ENCODE data around the gene REM2.

DNA sequence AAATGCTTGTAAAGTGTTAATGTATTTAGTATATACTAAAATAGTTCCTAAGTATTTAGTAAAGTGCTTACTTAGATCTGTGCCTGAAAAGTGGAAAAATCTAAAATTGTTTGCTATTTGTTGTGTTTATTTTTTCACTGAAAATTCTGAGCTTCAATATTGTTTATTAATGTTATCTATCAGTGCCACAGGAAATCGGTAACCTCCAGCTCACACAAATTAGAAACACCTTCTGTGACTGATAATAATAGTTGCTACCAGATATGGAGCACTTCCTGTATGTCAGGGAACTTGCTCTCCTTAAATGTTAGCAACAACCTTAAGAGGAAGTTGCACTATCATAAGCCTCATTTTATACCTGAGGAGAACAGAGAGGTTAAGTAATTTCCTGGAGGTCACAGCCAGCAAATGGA, 12.2 kb upstream of the REM2 start:
- TF ChIP-seq BHLHE40 (IDR thresholded peaks at IDR 0.05; ENCODE audit: borderline replicate concordance) (no peak), SUZ12 (IDR thresholded peaks at IDR 0.05) (no peak), TARDBP (IDR thresholded peaks at IDR 0.05) (no peak), ARNT (IDR thresholded peaks at IDR 0.05) (no peak), SP1 (IDR thresholded peaks at IDR 0.05) (no peak), CTBP1 (IDR thresholded peaks at IDR 0.05; ENCODE audit: borderline replicate concordance) (no peak), L3MBTL2 (conservative IDR thresholded peaks at IDR 0.05) (no peak), ELF4 (IDR thresholded peaks at IDR 0.05) (no peak), ZNF384 (IDR thresholded peaks at IDR 0.05) (no peak), FOXM1 (IDR thresholded peaks at IDR 0.05; ENCODE audit: borderline replicate concordance) (no peak)
- TF ChIP-seq, protein P1, sequence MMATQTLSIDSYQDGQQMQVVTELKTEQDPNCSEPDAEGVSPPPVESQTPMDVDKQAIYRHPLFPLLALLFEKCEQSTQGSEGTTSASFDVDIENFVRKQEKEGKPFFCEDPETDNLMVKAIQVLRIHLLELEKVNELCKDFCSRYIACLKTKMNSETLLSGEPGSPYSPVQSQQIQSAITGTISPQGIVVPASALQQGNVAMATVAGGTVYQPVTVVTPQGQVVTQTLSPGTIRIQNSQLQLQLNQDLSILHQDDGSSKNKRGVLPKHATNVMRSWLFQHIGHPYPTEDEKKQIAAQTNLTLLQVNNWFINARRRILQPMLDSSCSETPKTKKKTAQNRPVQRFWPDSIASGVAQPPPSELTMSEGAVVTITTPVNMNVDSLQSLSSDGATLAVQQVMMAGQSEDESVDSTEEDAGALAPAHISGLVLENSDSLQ (IDR thresholded peaks at IDR 0.05): no peak
